ENCODE data around the gene AGBL3.

Gene AGBL3

GRCh38 chr7:135074531-135074930 lies 88.2 kb downstream of the AGBL3 start:
- Histone ChIP-seq H3K27me3 (ENCODE audit: control insufficient read depth, insufficient read depth, low read length) (no peaks in the 10 kb centered on the region), H3K27ac (ENCODE audit: low read length) (no peak overlapping the region), H3K9me3 (ENCODE audit: control insufficient read depth, insufficient read depth, low read length) (no peaks in the 10 kb centered on the region), H3K36me3 (ENCODE audit: control insufficient read depth, insufficient read depth, low read length) (no peaks in the 10 kb centered on the region), H3K4me3 (ENCODE audit: low read length) (no peak overlapping the region), H3K4me1 (ENCODE audit: control insufficient read depth, insufficient read depth, low read length) (peaks cover 6% of the 10 kb centered on the region; the same call in 1 of the 2 replicates)
- DNase-seq (ENCODE audit: low read depth, low spot score): no peak
- no CpG with 5 or more reads among the region's 1 CpG for WGBS (ENCODE audit: insufficient coverage, insufficient read length)

DNA sequence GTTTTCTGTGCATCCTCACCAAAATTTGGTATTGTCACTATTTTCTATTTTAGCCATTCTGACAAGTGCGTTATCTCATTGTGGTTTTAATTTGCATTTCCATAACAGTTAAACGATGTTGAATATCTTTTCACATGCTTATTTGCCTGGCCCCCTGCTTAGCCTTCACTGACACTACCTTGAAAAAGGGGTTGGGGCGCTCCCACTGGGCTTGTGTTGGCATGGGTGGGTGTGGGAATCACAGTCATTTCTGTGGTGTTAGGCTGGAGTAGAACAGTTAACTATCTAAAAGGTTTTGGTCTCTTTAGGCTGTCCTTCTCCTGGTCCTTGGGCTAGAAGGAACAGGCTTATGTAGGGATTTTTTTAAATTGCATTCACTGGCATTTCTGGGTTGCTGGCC lies 89.4 kb downstream of the AGBL3 start:
- WGBS (ENCODE audit: insufficient coverage, insufficient read length): no CpG with 5 or more reads among the region's 3 CpGs
- H3K4me3 ChIP-seq (ENCODE audit: low read length): no peak overlapping the region
- no peak overlapping the region for H3K27ac ChIP-seq (ENCODE audit: low read length)
- DNase-seq (ENCODE audit: low read depth, low spot score): no peak
- H3K9me3 ChIP-seq (ENCODE audit: control insufficient read depth, insufficient read depth, low read length): no peaks in the 10 kb centered on the region
- peaks cover 6% of the 10 kb centered on the region; the same call in 1 of the 2 replicates for H3K4me1 ChIP-seq (ENCODE audit: control insufficient read depth, insufficient read depth, low read length)
- no peaks in the 10 kb centered on the region for H3K36me3 ChIP-seq (ENCODE audit: control insufficient read depth, insufficient read depth, low read length)
- no peaks in the 10 kb centered on the region for H3K27me3 ChIP-seq (ENCODE audit: control insufficient read depth, insufficient read depth, low read length)

DNA sequence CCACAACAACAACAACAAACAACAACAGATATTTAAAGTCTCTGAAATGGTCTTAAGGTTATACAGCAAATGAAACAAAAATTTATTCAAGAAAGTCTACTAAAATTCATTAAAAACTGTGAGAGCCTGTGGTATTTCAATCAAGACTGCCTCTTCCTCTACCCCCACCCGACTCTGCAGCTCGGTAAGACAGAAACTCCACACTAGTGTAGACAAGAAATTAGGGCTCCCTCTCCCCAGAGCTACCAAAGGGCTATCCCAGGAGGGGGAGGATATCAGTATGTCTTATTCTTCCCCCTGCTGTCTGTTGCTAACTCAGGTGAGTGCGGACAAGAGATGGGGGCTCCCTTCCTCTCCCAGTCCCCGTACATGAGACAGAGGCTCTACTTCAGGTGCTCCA lies 90.6 kb downstream of the AGBL3 start:
- Histone ChIP-seq H3K4me1 (ENCODE audit: control insufficient read depth, insufficient read depth, low read length) (peaks cover 6% of the 10 kb centered on the region; the same call in 1 of the 2 replicates), H3K9me3 (ENCODE audit: control insufficient read depth, insufficient read depth, low read length) (no peaks in the 10 kb centered on the region), H3K27me3 (ENCODE audit: control insufficient read depth, insufficient read depth, low read length) (no peaks in the 10 kb centered on the region), H3K4me3 (ENCODE audit: low read length) (no peak overlapping the region), H3K27ac (ENCODE audit: low read length) (no peak overlapping the region), H3K36me3 (ENCODE audit: control insufficient read depth, insufficient read depth, low read length) (no peaks in the 10 kb centered on the region)
- no peak for DNase-seq (ENCODE audit: low read depth, low spot score)
- no CpG with 5 or more reads among the region's 4 CpGs for whole genome bisulfite sequencing (ENCODE audit: insufficient coverage, insufficient read length)

GRCh38 chr7:135077642-135078041 lies 91.3 kb downstream of the AGBL3 start:
- Histone ChIP-seq H3K27me3 (ENCODE audit: control insufficient read depth, insufficient read depth, low read length) (no peaks in the 10 kb centered on the region), H3K4me1 (ENCODE audit: control insufficient read depth, insufficient read depth, low read length) (peaks cover 6% of the 10 kb centered on the region; the same call in 1 of the 2 replicates), H3K27ac (ENCODE audit: low read length) (no peak overlapping the region), H3K4me3 (ENCODE audit: low read length) (no peak overlapping the region), H3K9me3 (ENCODE audit: control insufficient read depth, insufficient read depth, low read length) (no peaks in the 10 kb centered on the region), H3K36me3 (ENCODE audit: control insufficient read depth, insufficient read depth, low read length) (no peaks in the 10 kb centered on the region)
- WGBS (ENCODE audit: insufficient coverage, insufficient read length): no CpG with 5 or more reads among the region's 7 CpGs
- DNase-seq (ENCODE audit: low read depth, low spot score): no peak

DNA sequence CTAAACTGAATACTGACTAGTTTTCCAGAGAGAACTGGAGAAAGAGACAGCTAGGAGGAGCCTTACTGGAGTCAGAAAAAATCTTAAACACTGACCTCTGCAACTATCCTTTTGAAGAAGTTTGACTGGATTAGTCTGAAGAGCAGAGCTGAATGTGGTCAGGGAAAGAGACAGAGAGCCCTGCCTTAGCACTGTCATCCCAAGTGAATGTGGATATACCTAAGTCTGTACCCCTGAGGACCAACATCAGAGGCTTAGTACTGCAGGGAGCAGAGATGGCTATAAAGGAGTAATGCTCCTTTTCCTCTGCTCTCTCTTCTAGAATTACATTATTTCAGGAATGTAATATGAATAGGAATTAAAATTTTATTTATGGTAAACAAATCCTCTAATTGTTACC lies 91.7 kb downstream of the AGBL3 start:
- peaks cover 6% of the 10 kb centered on the region; the same call in 1 of the 2 replicates for H3K4me1 ChIP-seq (ENCODE audit: control insufficient read depth, insufficient read depth, low read length)
- H3K27me3 ChIP-seq (ENCODE audit: control insufficient read depth, insufficient read depth, low read length): no peaks in the 10 kb centered on the region
- no peak overlapping the region for H3K27ac ChIP-seq (ENCODE audit: low read length)
- no peak overlapping the region for H3K4me3 ChIP-seq (ENCODE audit: low read length)
- no peaks in the 10 kb centered on the region for H3K9me3 ChIP-seq (ENCODE audit: control insufficient read depth, insufficient read depth, low read length)
- no peak for DNase-seq (ENCODE audit: low read depth, low spot score)
- H3K36me3 ChIP-seq (ENCODE audit: control insufficient read depth, insufficient read depth, low read length): no peaks in the 10 kb centered on the region

GRCh38 chr7:135079068-135079467 lies 92.8 kb downstream of the AGBL3 start:
- Histone ChIP-seq H3K36me3 (ENCODE audit: control insufficient read depth, insufficient read depth, low read length) (no peaks in the 10 kb centered on the region), H3K4me1 (ENCODE audit: control insufficient read depth, insufficient read depth, low read length) (peaks cover 6% of the 10 kb centered on the region; the same call in 1 of the 2 replicates), H3K9me3 (ENCODE audit: control insufficient read depth, insufficient read depth, low read length) (no peaks in the 10 kb centered on the region), H3K4me3 (ENCODE audit: low read length) (no peak overlapping the region), H3K27me3 (ENCODE audit: control insufficient read depth, insufficient read depth, low read length) (no peaks in the 10 kb centered on the region), H3K27ac (ENCODE audit: low read length) (no peak overlapping the region)
- DNase-seq (ENCODE audit: low read depth, low spot score): no peak

DNA sequence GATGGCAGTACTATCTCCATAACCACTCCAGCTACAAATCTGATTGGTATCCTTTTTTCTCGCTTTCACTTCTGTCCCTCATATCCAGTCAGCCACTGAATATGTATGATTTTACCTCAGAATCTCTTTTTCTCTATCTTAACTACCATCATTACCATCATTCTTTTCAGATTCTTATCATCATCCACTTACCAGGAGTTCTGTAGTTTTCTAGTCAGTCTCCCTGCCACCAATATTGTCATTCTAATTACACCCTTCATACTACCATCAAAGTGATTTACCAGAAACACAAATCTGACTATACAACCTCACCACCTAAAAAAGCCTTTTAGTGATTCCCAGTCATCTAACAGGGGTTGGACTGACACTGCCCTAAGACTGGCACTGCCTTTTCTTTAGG lies 96.7 kb downstream of the AGBL3 start:
- WGBS (ENCODE audit: insufficient coverage, insufficient read length): no CpG with 5 or more reads among the region's 1 CpG
- Histone ChIP-seq H3K9me3 (ENCODE audit: control insufficient read depth, insufficient read depth, low read length) (no peaks in the 10 kb centered on the region), H3K36me3 (ENCODE audit: control insufficient read depth, insufficient read depth, low read length) (no peaks in the 10 kb centered on the region), H3K4me1 (ENCODE audit: control insufficient read depth, insufficient read depth, low read length) (peaks cover 1% of the 10 kb centered on the region; the same call in 1 of the 2 replicates), H3K27ac (ENCODE audit: low read length) (no peak overlapping the region), H3K27me3 (ENCODE audit: control insufficient read depth, insufficient read depth, low read length) (no peaks in the 10 kb centered on the region), H3K4me3 (ENCODE audit: low read length) (no peak overlapping the region)
- DNase-seq (ENCODE audit: low read depth, low spot score): no peak

GRCh38 chr7:135088566-135088965 lies 102.3 kb downstream of the AGBL3 start:
- no CpG with 5 or more reads among the region's 1 CpG for WGBS (ENCODE audit: insufficient coverage, insufficient read length)
- no peaks in the 10 kb centered on the region for H3K27me3 ChIP-seq (ENCODE audit: control insufficient read depth, insufficient read depth, low read length)
- no peak for DNase-seq (ENCODE audit: low read depth, low spot score)
- H3K4me3 ChIP-seq (ENCODE audit: low read length): no peak overlapping the region
- no peaks in the 10 kb centered on the region for H3K4me1 ChIP-seq (ENCODE audit: control insufficient read depth, insufficient read depth, low read length)
- no peaks in the 10 kb centered on the region for H3K36me3 ChIP-seq (ENCODE audit: control insufficient read depth, insufficient read depth, low read length)
- H3K27ac ChIP-seq (ENCODE audit: low read length): no peak overlapping the region
- H3K9me3 ChIP-seq (ENCODE audit: control insufficient read depth, insufficient read depth, low read length): no peaks in the 10 kb centered on the region

DNA sequence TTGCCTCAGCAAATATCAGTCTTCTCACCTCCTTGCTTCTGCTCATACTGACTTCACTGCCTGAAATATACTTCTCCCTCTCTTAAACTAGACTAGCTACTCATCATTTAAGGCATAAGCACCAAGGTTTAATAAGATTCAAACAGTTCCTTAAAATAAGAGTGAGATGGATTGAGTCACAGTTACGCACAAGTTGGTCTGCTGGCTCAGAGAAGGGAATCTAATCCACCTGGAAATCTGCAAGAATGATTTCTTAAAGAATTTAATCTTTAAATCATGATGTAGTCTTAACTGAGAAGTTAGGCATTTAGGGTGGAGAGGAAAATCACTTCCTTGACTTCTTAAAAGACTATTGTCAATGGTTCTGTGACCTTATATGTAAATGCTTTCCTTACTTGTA lies 105.4 kb downstream of the AGBL3 start:
- H3K4me3 ChIP-seq (ENCODE audit: low read length): no peak overlapping the region
- no peak for DNase-seq (ENCODE audit: low read depth, low spot score)
- H3K36me3 ChIP-seq (ENCODE audit: control insufficient read depth, insufficient read depth, low read length): no peaks in the 10 kb centered on the region
- no CpG with 5 or more reads among the region's 1 CpG for WGBS (ENCODE audit: insufficient coverage, insufficient read length)
- H3K27me3 ChIP-seq (ENCODE audit: control insufficient read depth, insufficient read depth, low read length): no peaks in the 10 kb centered on the region
- H3K9me3 ChIP-seq (ENCODE audit: control insufficient read depth, insufficient read depth, low read length): no peaks in the 10 kb centered on the region
- no peak overlapping the region for H3K27ac ChIP-seq (ENCODE audit: low read length)
- no peaks in the 10 kb centered on the region for H3K4me1 ChIP-seq (ENCODE audit: control insufficient read depth, insufficient read depth, low read length)

DNA sequence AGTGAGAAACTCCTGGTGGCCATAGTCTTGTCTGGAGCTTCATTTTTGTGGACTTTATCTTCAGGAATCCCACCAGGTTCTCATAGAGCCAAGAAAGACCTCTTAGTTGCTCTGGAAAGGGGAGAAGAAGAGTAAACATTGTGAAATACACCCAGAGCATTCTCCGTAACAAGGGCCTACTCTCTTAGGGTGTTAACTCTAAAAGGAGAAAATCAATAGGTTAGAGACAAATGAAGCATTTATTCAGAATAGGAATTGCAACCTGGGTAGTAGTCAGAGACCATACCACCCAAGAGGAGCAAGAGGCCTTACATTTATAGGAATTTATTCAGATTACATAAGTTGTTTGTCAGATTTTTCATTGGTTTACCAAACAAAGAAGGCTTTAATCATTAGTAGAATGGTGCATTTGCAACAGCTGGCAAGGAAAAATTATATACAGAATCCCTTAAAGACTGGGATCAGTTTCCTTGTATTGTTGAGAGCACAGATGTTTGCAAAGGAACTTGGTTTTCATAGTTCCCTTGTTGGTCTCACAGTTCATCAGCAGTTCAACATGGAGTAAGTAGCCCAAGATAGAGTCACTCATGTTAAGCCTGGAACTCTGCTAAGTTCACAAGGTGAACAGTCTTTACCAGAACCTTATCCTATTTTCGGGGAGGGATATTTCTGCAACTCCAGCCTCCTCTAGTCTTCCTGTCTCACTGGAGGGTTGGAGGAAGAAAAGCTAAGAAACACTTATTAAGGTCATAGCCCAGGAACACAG lies 108.3 kb downstream of the AGBL3 start:
- no peak for DNase-seq (ENCODE audit: low read depth, low spot score)
- Histone ChIP-seq H3K4me1 (ENCODE audit: control insufficient read depth, insufficient read depth, low read length) (no peaks in the 10 kb centered on the region), H3K36me3 (ENCODE audit: control insufficient read depth, insufficient read depth, low read length) (no peaks in the 10 kb centered on the region), H3K9me3 (ENCODE audit: control insufficient read depth, insufficient read depth, low read length) (no peaks in the 10 kb centered on the region), H3K27ac (ENCODE audit: low read length) (no peak overlapping the region), H3K27me3 (ENCODE audit: control insufficient read depth, insufficient read depth, low read length) (no peaks in the 10 kb centered on the region), H3K4me3 (ENCODE audit: low read length) (no peak overlapping the region)
- no CpG with 5 or more reads among the region's 2 CpGs for WGBS (ENCODE audit: insufficient coverage, insufficient read length)

DNA sequence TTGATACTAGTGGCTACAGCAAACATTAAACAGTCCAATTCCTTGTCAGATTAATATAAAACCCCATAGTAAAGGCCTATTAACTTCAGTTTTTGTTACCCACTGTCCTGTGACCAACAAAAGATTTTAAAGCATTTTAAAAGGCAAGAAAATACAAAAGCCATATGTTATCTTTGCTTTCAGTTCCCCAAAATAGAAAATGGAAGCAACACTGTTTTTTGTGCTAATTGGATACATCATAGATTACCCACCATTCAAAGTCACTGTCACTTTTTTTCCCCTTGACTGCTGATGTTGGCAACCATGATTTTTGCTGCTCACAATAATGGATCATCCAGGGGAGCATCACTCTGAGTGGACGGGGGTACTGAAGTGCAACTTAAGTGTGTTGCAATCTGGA lies 109.1 kb downstream of the AGBL3 start:
- no peak overlapping the region for H3K4me3 ChIP-seq (ENCODE audit: low read length)
- no peaks in the 10 kb centered on the region for H3K4me1 ChIP-seq (ENCODE audit: control insufficient read depth, insufficient read depth, low read length)
- H3K9me3 ChIP-seq (ENCODE audit: control insufficient read depth, insufficient read depth, low read length): no peaks in the 10 kb centered on the region
- no peaks in the 10 kb centered on the region for H3K27me3 ChIP-seq (ENCODE audit: control insufficient read depth, insufficient read depth, low read length)
- H3K36me3 ChIP-seq (ENCODE audit: control insufficient read depth, insufficient read depth, low read length): no peaks in the 10 kb centered on the region
- WGBS (ENCODE audit: insufficient coverage, insufficient read length): no CpG with 5 or more reads among the region's 1 CpG
- no peak for DNase-seq (ENCODE audit: low read depth, low spot score)
- no peak overlapping the region for H3K27ac ChIP-seq (ENCODE audit: low read length)

All from iPS DF 6.9 (cell line).